CMK (cell line): ENCODE results near the gene RIMBP2.
"Not testable (repeated sequence)": the region's sequence is repeated elsewhere in the genome, so short reads cannot be mapped to it uniquely, and the experiment has no call there.

Experiments used
- DNase-seq: peaks from one replicate; pipeline ENCODE4 v3.0.0-alpha.2; 2010; ENCODE audit warnings: low read depth

The RIMBP2 gene

GRCh38 chr12:130596241-130596640, 119.9 kb downstream of the RIMBP2 start:
- DNase-seq = no peak

DNA sequence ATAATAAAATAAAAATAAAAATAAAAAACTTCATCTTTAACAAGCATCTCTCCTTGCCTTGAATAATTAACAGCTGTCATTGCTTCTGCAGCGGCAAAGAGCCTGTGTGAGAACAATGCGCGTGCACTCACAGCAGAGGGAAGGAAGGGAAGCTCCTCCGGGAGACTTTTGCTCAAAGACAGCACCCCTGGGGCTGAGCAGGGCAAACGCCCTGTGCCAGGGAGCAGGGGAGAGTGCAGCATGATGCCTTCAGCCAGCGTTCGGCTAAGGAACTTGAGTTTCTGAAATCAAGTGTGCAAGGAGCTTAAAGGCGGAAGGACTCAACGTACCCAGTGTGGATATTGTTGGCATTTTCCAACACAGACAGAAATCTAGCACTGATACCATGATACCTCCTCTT, 120.5 kb downstream of the RIMBP2 start:
- no peak for DNase-seq

GRCh38 chr12:130593056-130593455, 123.0 kb downstream of the RIMBP2 start:
- no peak for DNase-seq

- DNase-seq = no peak
Observed at GRCh38 chr12:130592641-130593040, 123.5 kb downstream of the RIMBP2 start.

GRCh38 chr12:130591736-130592135, 124.4 kb downstream of the RIMBP2 start:
- no peak for DNase-seq

GRCh38 chr12:130590685-130591084, 125.4 kb downstream of the RIMBP2 start:
- DNase-seq = no peak

- DNase-seq = no peak
Observed at GRCh38 chr12:130589540-130590317, 126.4 kb downstream of the RIMBP2 start.

DNA sequence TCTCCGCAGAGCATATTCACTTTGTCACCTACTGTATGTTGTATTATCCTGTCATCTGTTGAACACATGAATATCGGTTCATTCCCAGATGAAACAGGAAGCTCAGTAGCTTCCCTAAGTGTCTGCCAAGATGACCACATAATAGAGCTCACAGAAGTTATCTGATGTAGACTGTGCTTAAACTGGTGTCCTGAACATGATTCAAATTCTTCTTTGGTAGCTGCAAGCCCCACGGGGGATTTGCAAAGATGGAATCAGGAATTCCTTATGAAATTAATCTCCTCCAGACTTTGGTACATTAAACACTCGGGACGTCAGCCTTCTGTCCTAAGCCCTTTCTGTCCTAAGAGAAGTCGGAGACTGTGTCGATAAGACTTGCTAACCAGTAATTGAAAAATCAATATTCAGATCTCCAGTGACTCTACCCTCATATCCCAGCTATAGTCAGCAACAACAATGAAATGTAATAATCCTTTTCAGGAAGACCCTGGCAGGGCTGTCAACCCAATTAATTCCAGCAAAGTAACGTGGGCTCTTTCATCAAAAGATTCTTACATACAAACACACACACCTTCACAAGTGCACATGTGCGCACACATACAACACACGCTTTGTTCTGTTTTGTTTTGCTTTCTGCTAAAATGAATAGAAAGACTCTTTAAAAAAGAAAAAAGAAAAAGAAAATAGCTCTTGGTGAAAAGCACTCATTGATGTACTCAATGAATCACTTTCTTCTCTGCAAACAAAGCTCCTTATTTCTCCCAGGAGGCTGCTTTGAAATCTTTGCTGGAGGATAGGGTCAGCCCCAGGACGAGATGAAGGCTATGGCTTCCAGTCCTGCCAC, 127.2 kb downstream of the RIMBP2 start:
- no peak for DNase-seq

DNA sequence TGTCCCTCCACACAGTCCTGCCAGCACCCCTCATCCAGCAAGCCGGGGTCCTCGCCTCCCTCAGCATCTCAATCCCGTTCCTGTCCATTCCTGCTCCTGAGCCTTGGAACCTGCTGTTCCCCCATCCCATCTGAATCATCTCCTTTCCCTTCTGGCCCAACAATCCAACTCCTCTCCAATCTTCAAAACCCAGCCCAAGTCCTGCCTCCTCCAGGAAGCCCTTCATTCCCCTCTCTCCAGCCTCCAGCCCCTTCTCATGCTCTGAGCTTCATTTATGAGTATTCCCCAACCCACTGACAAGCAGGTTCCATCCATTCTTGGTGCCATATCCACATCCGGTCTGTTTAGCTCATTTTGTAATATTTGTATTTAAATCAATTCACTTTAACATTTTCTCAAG, 128.1 kb downstream of the RIMBP2 start:
- DNase-seq = no peak

GRCh38 chr12:130584475-130584874, 131.6 kb downstream of the RIMBP2 start:
- not testable (repeated sequence) for DNase-seq

- no peak for DNase-seq
Observed at GRCh38 chr12:130583800-130584199, 132.3 kb downstream of the RIMBP2 start.

DNA sequence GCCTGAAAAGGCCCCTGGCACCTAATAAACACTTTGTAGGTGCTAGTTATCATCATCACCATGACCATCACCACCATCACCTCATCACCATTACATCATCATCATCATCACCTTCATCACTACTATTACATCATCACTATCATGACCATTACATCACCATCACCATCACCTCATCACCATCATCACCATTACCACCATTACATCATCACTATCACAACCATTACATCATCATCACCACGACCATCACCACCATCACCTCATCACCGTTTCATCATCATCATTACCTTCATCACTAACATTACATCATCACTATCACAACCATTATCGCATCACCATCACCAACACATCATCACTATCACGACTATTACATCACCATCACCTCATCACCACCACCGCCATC, 132.8 kb downstream of the RIMBP2 start:
- DNase-seq = no peak

GRCh38 chr12:130582286-130582685, 133.8 kb downstream of the RIMBP2 start:
- no peak for DNase-seq

DNA sequence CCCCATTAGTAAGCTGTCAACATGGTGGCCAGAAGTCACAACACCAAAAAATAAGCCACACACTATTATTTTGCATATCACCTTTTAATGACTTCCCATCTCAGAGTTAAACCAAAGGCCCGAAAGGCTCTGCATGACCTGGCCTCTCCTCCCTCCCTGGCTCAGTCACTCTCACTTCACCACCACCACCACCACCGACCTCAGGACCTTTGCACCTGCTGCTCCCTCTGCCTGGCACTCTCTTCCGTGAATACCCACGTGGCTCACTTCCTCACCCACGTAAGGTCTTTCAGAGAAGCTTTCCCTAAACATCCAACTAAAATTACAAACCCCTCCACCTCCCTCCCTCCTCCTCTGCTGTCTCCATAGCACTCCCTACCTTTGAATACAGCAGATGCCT, 134.3 kb downstream of the RIMBP2 start:
- no peak for DNase-seq

DNA sequence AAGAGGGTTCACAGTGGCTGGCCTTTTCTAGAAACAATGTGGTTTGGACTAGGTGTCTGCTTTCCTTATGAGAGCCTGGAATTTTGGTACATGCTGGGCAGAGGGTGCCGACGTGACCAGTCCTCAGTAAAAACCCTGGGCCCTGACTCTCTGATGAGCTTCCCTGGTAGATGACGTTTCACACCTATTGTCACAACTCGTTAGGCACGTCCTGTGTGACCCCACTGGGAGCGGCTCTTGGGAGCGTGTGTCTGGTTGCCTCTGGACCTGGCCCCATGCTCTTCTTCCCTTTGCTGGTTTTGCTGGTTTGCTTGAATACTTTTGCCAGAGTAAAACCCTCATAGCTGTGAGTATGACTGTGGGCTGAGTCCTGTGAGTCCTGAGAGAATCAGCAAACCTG, 136.9 kb downstream of the RIMBP2 start:
- DNase-seq = no peak

DNA sequence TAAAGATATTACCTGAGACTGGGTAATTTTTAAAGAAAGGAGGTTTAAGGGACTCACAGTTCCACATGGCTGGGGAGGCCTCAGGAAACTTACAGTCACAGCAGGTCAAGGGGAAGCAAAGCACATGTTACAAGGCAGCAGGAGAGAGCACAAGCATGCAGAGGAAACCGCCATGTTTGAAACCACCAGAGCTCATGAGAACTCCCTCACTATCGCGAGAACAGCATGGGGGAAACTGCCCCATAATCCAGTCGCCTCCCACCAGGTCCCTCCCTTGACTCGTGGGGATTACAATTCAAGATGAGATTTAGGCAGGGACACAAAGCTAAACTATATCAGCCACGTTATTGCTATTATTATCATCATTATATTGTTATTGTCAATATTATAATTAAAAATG, 138.7 kb downstream of the RIMBP2 start:
- no peak for DNase-seq

GRCh38 chr12:130576371-130576816, 139.7 kb downstream of the RIMBP2 start:
- no peak for DNase-seq

GRCh38 chr12:130574402-130574801, 141.7 kb downstream of the RIMBP2 start:
- no peak for DNase-seq

DNA sequence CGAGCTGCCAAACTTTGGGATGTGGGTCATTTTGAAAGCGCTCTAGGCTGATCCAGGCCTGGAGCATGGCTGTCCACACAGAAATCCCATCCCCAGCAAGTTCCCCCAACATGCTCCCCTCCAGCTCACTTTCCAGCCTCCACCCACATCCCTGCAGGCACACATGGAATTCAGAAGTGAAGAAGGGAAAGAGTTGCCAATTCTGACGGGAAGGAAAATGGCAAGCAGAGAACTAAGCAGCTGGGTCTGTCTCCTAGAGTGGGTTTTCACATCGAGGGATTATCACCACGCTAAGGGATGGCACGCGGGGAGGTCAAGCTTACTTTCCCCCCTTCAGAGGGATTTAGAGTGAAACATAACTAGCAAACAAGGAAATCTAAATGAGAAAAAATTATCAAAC, 142.3 kb downstream of the RIMBP2 start:
- no peak for DNase-seq

DNA sequence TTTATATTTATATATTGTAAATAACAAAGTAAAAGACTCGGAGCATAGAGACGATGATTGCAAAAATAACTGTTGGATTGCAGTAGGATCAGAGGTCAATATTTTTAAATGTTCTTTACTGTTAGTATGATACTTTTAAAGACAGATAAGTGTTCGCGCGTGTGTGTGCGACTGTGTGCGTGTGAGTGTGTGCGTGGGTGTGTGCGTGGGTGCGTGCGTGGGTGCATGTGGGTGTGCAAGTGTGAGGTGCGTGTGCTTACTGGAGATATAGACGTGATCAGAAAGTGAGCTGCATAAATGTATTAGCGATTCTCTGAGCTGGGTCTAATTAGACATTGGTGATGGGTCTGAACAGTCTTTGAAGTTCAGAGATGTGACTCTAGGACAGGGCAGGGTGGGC, 142.9 kb downstream of the RIMBP2 start:
- DNase-seq = no peak

DNA sequence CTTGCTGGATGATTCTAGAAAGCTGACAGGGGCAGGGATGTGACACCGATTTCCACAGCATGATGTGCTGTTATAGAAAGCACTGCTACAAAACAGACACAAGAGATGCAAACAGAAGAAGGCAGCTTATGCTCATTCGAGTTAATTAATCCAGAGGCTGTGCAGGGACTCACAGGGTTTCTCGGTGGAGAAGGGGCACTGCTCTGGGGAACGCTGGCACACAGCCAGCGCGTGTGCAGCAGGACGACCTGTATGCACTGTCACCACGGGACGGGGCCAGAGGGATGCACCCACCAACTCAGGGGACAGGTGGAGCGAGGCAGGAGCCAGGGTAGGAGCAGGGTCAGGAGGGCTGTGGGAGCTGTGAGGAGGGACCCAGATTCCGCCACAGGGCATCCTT, 143.5 kb downstream of the RIMBP2 start:
- no peak for DNase-seq

GRCh38 chr12:130571734-130572133, 144.4 kb downstream of the RIMBP2 start:
- DNase-seq = no peak

DNA sequence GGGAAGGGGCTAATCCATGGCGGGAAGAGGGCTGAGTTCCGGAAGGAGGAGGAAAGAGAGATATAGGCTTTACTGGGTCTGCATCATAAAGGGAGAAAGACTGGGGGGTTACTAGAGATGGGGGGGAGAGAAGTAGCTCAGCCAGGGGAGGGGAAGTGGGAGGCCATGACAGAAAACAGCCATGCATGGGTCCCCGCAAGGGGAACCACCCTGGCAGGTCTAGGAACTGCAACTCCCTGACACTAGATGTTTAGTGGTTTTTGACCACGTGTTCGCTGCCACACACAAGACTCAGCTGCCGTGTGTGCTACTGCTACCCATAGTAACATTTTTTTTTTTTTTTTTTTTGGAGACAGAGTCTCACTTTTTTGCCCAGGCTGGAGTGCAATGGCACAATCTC, 145.0 kb downstream of the RIMBP2 start:
- no peak for DNase-seq
